HepG2 (cell line): Measurements from ENCODE around the gene MYD88. TPM values are rescaled to one million over a fixed set of nuclear protein-coding genes. Genes with fewer than 3 reads are reported as not detected.

ENCODE experiments used
- BHLHE40 ChIP-seq: IDR thresholded peaks from 2 replicates; pipeline ENCODE4 v1.6.1; 2011; ENCODE audit warnings: low read length, improper control_type of control experiment
- GATAD1 ChIP-seq: IDR thresholded peaks from 2 replicates; pipeline ENCODE4 v1.6.1; 2016; ENCODE audit warnings: missing genetic modification reagents, missing compliant biosample characterization
- IRF9 ChIP-seq: sonication (generic); formaldehyde crosslinking; IDR thresholded peaks from 2 replicates; pipeline ENCODE4 v1.8.0; 2022; ENCODE audit warnings: missing genetic modification reagents, mild to moderate bottlenecking, borderline replicate concordance
- JUND ChIP-seq: sonication (generic); formaldehyde crosslinking; IDR thresholded peaks from 2 replicates; pipeline ENCODE4 v1.8.0; 2022; ENCODE audit warnings: mild to moderate bottlenecking, missing genetic modification reagents
- LBX2 ChIP-seq: sonication (generic); formaldehyde crosslinking; IDR thresholded peaks from 2 replicates; pipeline ENCODE4 v1.5.0; 2020; ENCODE audit warnings: missing genetic modification reagents, mild to moderate bottlenecking, borderline replicate concordance
- MEF2D ChIP-seq: sonication (generic); formaldehyde crosslinking; IDR thresholded peaks from 2 replicates; pipeline ENCODE4 v1.5.1; 2020; ENCODE audit warnings: mild to moderate bottlenecking, missing genetic modification reagents
- MTA1 ChIP-seq: sonication (generic); formaldehyde crosslinking; IDR thresholded peaks from 2 replicates; pipeline ENCODE4 v1.4.0; 2020; ENCODE audit warnings: missing genetic modification reagents, mild to moderate bottlenecking, borderline replicate concordance
- SKI ChIP-seq: fragments of 450-650 bp; IDR thresholded peaks from one replicate; pipeline ENCODE4 v1.6.1; 2018; ENCODE audit warnings: mild to moderate bottlenecking; ENCODE audit not compliant: partially characterized antibody
- TFDP2 ChIP-seq: sonication (generic); formaldehyde crosslinking; IDR thresholded peaks from 2 replicates; pipeline ENCODE4 v1.4.0; 2020; ENCODE audit warnings: missing genetic modification reagents
- TRAFD1 ChIP-seq: sonication (generic); formaldehyde crosslinking; IDR thresholded peaks from 2 replicates; pipeline ENCODE4 v1.5.1; 2020; ENCODE audit warnings: missing genetic modification reagents, mild to moderate bottlenecking, borderline replicate concordance
- ZFY ChIP-seq: sonication (generic); formaldehyde crosslinking; IDR thresholded peaks from 2 replicates; pipeline ENCODE4 v1.4.0; 2020; ENCODE audit warnings: missing genetic modification reagents
- ZNF354B ChIP-seq: sonication (generic); formaldehyde crosslinking; IDR thresholded peaks from 2 replicates; pipeline ENCODE4 v1.8.0; 2022; ENCODE audit warnings: mild to moderate bottlenecking, missing genetic modification reagents
- ZNF549 ChIP-seq: sonication (generic); formaldehyde crosslinking; IDR thresholded peaks from 2 replicates; pipeline ENCODE4 v1.5.0; 2020; ENCODE audit warnings: missing genetic modification reagents
- ZNF574 ChIP-seq: sonication (generic); formaldehyde crosslinking; IDR thresholded peaks from 2 replicates; pipeline ENCODE4 v1.4.0; 2020; ENCODE audit warnings: missing genetic modification reagents
- ZNF597 ChIP-seq: sonication (generic); formaldehyde crosslinking; IDR thresholded peaks from 2 replicates; pipeline ENCODE4 v1.5.0; 2020; ENCODE audit warnings: missing genetic modification reagents
- ZNF616 ChIP-seq: sonication (generic); formaldehyde crosslinking; IDR thresholded peaks from 2 replicates; pipeline ENCODE4 v1.5.0; 2020; ENCODE audit warnings: low read depth, mild to moderate bottlenecking, missing genetic modification reagents
- ZNF784 ChIP-seq: sonication (generic); formaldehyde crosslinking; IDR thresholded peaks from 2 replicates; pipeline ENCODE4 v1.5.1; 2020; ENCODE audit warnings: missing genetic modification reagents, mild to moderate bottlenecking, borderline replicate concordance
- ZNF850 ChIP-seq: sonication (generic); formaldehyde crosslinking; conservative IDR thresholded peaks from 2 replicates; pipeline ENCODE4 v1.9.0; 2021; ENCODE audit warnings: mild to moderate bottlenecking, missing genetic modification reagents
- polyA plus RNA-seq, 8 experiments: library from polyadenylated mRNA; depleted of rRNA in 3 of 8; stranded (reverse) in 7 of 8; unstranded in 1 of 8; fragments of >200 nt; fragmentation: Illumina TruSeq in 4 of 8; extraction: Trizol in 4 of 8; gene quantifications; 2 replicates each; pipeline versions ENCODE4 v1.2.1 to v1.2.3, GENCODE V29; 2011 to 2016; ENCODE audit warnings: low read depth in 4 of 8, missing spikeins in 1 of 8, mixed read lengths in 1 of 8; ENCODE audit not compliant: insufficient read depth in 1 of 8
- total RNA-seq, 5 experiments: library from RNA; depleted of rRNA; stranded (reverse); fragments of >200 nt; fragmentation: Illumina TruSeq; extraction: Trizol; gene quantifications; 2 replicates each; pipeline ENCODE4 v1.2.3, GENCODE V29; 2016; ENCODE audit warnings: low read depth in 1 of 5

The MYD88 gene
- total and polyA plus RNA-seq, 2 of the 13 experiments (the other 11 are each of a cell fraction or from before 2014, with no cell fraction given) = 7.6 to 32.7 TPM

GRCh38 chr3:38137615-38138348 is 679 bp upstream of the MYD88 start (continued):
- TF ChIP-seq MTA1 (CRISPR knock-in tag) = no peak
- TF ChIP-seq ZNF784 (CRISPR knock-in tag) = no peak
- no peak; the same call in 1 of the 2 replicates for TF ChIP-seq MEF2D (CRISPR knock-in tag)
- TF ChIP-seq BHLHE40 = no peak
- TF ChIP-seq SKI = no peak
- 0 out of 2 replicates have a peak, but pooled peaks have one; percentile 10 for TF ChIP-seq GATAD1 (CRISPR knock-in tag)
- TF ChIP-seq ZFY (CRISPR knock-in tag) = no peak
- no peak for TF ChIP-seq TRAFD1 (CRISPR knock-in tag)
- TF ChIP-seq LBX2 (CRISPR knock-in tag) = no peak
- no peak for TF ChIP-seq ZNF597 (CRISPR knock-in tag)
- TF ChIP-seq ZNF354B (CRISPR knock-in tag) = no peak
- TF ChIP-seq TFDP2 (CRISPR knock-in tag) = 0 out of 2 replicates have a peak, but pooled peaks have one; percentile 9
- 0 out of 2 replicates have a peak, but pooled peaks have one; percentile 57 for TF ChIP-seq ZNF850 (CRISPR knock-in tag)
- TF ChIP-seq IRF9 (CRISPR knock-in tag) = no peak
- no peak for TF ChIP-seq ZNF549 (CRISPR knock-in tag)
- no peak for TF ChIP-seq ZNF574 (CRISPR knock-in tag)
- TF ChIP-seq ZNF616 = no peak
- no peak for TF ChIP-seq JUND (CRISPR knock-in tag)
